NCI-H146 (cell line): ENCODE data around the gene TNIK.

ENCODE experiments used
- DNase-seq: peaks from one replicate; lab custom pipeline; 2025; lab: John Stamatoyannopoulos, UW

Gene TNIK

DNA sequence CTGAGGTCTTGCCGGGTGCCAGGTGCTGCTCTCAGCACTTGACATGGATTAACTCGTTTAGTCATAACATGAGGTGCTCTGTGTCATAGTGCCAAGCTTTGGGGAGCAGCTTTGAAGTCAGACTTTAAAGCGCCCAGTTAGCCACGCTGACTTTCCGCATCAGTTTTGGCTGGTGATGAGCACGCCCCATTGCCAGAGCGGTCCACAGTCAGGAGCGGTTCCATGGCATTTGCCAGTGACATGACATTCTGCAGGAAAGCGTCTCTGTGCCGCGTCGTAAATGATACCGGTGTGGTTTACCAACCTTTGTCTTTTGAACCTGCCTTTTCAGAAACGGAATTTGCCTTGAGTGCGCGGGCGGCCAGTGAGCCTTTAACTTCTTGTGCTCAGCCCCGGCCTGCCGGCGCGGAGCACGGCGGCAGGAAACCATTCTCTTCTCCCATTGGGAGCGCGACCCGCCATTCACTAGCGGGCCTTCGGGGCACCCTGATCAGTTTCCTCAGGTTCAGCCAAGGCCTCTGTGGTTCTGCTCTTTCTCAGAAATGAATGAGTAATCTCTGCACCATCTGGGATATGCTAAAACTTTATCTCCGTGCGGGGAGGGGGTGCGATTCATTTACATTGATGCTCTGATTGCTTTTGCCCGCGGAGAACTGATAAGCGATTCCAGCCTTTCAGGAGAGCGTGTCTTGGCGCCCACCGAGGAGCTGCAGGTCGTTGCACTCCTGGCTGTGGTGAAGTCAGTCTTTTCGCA, 432.0 kb downstream of the TNIK start:
- DNase-seq = peak; percentile 30

DNA sequence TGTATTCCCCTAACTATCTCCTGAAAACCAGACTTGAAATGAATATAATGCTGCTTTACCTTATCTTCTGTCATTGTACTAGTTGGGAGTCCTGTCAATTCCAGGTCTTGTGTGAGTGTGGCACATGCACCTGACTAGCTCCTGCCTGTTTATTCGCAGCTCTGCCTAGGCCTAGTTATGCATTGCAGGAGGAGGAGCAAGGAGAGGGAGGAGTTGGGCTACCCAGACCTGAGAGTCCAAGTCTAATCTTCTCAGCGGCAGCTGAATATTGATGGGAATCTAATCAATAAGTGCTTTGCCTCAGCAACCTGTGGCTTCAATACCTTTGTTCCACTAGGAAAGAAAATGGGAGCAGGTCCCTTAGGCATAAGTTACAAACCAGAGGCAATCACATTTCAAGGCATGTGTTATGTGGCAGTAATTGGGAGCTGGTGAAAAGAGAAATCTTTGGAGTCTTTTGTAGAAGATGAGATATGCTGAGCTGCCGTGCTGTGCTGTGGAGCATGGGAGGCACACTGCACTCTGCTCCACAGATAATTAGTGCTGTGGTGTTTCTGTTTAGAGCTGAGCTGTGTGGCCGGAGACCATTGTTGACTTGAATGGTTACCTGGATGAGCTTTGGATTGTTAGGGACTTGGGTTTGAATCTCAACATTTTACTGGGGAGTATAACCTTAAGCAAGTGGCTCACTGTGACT, 433.5 kb downstream of the TNIK start, which contains the start of gene SLC2A2:
Gene SLC2A2 (minus strand): TSS at position 124 of the 697 bp plus-strand sequence. CDS start 50 bp downstream, at position 74.
- no peak for DNase-seq

DNA sequence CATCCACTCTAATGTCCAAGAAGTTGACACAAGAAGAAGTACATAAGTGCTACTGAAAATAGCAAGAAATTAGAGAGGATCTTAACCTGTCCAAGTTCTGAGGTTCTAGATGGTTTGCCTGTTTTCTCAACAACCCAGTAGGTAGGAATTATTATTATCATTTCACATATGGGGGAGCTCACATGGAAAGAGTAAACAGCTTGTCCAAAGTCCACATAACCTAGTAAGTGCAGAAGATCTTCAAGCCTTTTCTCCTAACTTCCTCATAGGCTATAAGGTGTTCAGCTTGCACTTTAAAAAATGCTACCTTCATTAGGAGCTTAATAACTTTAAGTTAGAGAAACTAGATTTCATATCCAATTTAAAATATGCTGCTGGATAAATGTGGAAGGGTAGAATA, 436.6 kb downstream of the TNIK start:
- DNase-seq = no peak

DNA sequence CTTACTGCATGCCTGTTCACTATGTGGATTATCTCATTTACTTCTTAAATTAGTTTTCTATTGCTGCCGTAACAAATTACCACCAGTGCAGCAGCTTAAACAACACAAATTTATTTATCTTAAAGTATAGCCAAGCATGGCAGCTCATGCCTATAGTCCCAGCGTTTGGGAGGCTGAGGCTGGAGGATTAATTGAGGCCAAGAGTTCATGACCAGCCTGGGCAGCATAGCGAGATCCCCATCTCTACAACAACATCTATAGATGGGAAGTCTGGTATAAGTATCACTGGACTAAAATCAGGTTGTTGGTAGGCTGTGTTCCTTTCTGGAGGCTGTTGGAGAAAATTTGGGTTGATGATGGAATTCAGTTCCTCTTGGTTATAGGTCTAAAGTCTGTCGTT, 438.8 kb downstream of the TNIK start:
- DNase-seq = no peak

DNA sequence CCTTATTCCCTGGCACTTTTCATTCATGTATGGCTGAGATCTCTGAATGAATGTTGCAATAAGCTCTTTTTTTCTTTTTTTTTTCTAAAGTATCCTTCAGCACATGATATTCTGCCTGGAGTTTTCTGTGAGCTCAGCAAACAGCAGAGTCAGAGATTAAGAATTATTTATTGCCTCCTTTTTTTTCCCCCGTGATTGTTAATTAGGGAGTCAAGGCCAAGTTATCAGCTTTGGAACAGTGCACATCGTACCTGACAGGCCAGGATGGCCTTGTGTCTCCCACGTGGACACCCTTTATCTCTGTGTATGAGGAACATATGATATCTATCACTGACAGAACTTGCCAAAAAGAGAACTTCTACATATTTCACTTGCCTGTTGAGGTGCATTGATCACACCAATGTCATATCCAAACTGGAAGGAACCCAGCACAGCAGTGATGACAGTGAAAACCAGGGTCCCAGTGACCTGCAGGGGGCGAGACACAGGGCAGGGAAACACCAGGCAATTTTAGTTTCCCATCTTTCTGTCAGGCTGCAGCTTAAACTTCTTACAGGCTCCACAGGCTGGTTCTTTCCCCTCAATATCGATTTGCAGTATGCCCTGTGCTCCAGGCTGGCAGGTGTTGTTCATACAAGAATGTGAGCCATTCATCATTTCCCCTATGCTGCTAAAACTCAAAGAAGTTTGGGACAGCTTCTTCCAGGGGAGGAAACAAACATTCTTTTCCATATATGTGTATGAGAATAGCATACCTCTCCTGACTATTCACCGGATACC, 441.9 kb downstream of the TNIK start:
- no peak for DNase-seq

DNA sequence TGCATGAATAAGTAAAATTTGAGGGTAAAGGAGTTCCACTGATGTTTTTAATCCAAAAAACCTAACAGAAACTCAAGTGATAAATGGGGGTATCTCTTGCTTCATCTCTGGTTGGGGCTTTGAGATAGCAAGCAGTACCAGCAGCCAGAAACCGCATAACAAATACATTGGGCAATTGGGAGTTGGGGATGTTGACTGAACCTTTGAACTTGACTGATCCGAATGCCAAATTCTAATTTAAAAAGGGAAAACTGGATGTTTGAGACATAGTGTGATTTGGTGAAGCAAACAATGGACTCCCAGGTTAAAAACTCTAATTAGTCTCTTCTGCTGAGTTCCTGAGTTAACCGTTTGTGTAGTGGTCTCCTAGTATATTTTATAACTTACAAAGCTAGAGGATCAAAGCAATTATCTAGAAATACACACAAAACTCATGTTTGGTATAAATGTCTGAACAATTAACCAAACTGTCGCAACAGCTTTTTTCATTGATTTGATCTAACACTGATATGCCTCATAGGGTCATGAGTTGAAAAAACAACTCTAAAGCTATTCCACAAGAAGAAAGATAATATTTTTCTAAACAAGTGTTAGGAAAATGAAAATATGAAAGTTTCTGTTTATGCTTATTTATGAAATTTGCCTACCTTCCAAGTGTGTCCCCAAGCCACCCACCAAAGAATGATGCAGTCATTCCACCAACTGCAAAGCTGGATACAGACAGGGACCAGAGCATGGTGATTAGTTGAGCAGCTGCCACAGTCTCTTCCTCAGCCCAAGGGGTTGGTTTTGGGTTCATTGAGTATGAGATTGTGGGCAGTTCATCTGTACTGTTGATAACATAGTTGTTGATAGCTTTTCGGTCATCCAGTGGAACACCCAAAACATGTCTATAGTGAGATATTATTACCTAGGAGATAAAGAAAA, 446.1 kb downstream of the TNIK start:
- DNase-seq = no peak

DNA sequence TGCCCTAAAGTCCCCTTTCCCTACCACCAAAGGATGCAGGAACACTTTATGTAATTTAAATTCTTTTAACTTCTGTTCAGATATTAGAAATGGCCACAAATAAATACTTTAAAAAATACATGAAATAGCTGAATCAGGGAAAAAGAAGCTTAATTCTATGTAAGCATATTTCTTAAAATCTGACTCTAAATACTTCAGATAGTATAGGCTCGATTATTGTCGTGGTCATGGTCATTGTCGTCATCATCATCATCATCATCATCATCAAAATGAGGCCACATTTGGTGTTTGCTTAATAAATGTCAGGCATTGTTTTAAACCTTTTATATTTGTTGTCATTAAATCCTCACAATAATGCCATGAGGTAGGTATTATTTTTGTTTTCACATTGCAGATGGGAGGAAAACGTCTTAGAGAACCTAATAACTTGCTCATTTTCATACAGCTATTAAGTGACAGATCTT, 448.3 kb downstream of the TNIK start:
- DNase-seq = no peak
